GM08714 (cell line): Measurements from ENCODE around the gene TAF5.
"Not testable (repeated sequence)": the region's sequence is repeated elsewhere in the genome, so short reads cannot be mapped to it uniquely, and the experiment has no call there.

ENCODE experiments used
- H3K4me3 ChIP-seq: fragments of 200-500 bp; sonication (Bioruptor generic); 2 replicates; pipeline ENCODE4 v1.5.1; 2014; ENCODE audit warnings: mild to moderate bottlenecking, low read length, inconsistent platforms
- ZNF274 ChIP-seq: IDR thresholded peaks from 2 replicates; pipeline ENCODE4 v1.6.1; 2012; ENCODE audit warnings: mild to moderate bottlenecking, low read depth, low read length

TAF5 gene

DNA sequence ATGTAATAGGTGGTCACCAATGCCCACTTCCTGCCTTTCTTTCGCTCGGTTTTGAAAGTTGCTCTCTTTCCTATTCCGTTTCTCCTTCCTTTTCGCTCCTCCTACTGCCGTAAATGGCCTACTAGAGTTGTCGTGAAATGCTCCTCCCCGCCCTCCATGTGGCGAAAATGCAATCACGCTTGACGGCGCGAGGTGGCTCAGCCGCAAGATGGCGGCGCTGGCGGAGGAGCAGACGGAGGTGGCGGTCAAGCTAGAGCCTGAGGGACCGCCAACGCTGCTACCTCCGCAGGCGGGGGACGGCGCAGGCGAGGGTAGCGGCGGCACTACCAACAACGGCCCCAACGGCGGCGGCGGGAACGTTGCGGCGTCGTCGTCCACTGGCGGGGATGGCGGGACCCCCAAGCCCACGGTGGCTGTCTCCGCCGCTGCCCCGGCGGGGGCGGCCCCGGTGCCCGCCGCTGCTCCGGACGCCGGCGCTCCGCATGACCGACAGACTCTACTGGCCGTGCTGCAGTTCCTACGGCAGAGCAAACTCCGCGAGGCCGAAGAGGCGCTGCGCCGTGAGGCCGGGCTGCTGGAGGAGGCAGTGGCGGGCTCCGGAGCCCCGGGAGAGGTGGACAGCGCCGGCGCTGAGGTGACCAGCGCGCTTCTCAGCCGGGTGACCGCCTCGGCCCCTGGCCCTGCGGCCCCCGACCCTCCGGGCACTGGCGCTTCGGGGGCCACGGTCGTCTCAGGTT is at the start of gene TAF5:
Gene TAF5 (plus strand): TSS at position 195 of the 737 bp plus-strand sequence. CDS start 14 bp downstream, at position 209.
- TF ChIP-seq ZNF274, result no peak
- peak within 1 kb of the TSS; percentile 87 for H3K4me3 ChIP-seq

DNA sequence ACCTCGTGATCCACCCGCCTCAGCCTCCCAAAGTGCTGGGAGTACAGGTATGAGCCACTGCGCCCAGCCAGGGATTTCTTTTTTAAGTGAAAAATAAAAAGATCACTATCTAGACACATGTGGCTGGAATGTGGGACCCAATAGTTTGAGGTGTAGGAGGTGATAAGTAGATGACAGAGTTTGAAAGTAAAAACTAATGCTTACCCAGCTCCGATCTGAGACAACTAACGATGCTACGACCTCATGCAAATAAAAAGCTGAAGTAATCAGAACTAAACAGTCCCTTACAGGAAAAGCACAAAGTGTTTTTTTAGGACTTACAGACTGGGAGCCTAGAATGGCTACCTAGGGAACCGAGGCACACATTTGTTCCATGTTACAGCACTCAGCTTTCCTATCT is 39.9 kb upstream of the TAF5 start:
- TF ChIP-seq ZNF274, result no peak
- H3K4me3 ChIP-seq, result no peak overlapping the region

DNA sequence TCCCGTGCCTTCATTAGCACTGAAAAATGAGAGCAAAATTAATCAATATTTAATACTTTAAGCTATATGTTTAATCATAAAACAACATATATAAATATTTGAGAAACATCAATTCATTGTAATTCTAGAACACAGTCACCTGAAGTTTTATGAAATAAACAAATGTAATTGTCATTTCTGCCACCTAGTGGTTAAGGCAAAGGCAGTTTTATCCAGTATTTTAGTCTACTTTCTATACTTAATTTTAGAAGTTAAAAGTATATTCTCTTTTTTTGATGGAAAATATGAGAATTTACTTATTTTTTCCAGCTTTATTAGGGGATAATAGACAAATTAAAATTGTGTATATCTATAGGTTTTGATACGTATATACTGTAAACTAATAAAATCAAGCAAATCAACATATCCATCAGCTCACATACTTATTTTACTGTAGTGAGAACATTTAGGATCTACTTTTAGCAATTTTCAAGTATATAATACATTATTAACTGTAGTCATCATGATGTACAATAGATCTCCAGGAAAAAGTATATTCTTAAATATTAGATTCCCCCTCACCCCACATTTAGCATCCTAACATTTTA is 33.7 kb upstream of the TAF5 start:
- H3K4me3 ChIP-seq, result no peak overlapping the region
- TF ChIP-seq ZNF274, result no peak

DNA sequence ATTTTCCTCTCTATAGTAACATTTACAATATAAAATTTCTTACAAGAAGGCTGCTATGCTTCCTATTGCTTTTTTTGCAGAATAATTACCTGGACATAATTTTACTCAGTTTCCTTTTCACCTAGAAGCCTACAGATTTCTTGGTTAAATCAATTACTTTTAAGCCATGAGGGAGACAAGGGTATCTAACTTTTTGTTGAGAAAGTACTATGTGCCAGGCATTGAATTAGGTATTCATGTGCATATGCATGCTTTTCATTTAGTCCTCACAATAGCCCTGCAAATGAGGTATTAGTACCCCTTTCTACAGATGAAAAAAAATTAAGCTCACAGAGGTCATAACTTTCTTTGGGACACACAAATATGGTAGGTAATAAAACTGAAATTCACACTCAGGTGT is 33.2 kb upstream of the TAF5 start:
- H3K4me3 ChIP-seq, result no peak overlapping the region
- TF ChIP-seq ZNF274, result no peak

DNA sequence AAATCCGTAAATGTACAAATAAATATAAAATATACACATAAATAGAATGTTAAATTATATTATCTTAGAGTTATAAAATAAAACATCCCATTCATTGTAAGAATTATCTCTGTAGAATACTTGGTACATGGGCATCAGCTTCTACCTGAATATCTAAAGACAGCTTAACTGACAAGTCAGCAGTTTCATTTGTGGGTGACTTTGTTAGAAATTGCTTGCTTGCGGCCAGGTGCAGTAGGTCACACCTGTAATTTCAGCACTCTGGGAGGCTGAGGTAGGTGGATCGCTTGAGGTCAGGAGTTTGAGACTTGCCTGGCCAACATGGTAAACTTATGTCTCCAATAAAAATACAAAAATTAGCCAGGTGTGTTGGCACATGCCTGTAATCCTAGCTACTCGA is 31.4 kb upstream of the TAF5 start:
- no peak for TF ChIP-seq ZNF274

DNA sequence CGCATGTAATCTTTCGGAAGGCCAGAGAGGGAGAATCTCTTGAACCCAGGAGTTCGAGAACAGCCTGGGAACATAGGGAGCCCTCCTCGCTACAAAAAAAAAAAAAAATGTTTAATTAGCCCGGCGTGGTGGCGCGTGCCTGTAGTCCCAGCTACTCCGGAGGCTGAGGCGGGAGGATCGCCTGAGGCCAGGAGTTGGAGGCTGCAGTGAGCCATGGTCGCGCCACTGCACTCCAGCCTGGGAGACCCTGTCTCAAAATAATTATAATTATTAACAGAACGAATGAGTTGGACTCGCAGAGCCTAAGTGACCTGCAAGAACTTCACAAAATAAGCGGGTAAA is 17.6 kb upstream of the TAF5 start:
- no peak for TF ChIP-seq ZNF274
- H3K4me3 ChIP-seq, result peak overlapping the region; percentile 93

More for the DNA sequence above, 31.4 kb upstream of the TAF5 start:
- no peak overlapping the region for H3K4me3 ChIP-seq

DNA sequence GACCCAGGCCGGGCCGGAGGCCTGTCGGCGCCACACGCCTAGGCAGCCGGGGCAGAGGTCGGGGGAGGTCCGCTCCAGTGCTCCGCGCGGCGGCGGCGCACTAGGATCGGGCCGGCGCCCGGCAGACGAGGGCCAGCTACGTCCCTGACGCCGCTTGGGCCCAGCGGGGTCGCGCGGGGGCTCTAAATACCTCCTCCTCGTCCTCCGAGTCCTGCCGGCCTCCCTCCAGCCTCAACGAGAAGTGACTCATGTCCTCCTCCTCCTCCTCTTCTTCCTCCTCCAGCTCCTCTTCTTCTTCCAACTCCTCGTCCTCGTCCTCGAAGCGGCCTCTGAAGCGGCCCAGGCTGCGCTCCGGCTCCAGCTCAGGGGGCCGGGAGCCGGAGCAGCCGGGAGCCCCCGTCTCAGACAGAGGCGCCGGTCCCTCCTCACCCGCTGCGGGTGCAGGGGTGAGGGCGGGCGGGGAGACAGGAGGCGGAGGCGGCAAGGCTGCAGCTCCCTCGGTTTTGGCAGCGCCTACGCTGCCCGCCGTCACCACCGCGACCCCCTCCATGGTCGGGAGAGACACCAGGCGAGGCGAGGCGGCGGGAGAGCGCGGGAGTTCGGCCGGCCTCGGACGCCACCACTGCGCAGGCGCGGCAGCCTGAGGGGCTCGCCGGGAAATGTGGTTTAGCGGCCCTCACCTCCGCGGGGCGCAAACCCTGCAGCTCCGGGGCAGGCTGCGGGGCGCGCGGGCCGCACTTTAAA is 17.1 kb upstream of the TAF5 start, which contains the start of gene PCGF6:
Gene PCGF6 (minus strand): TSS at position 624 of the 744 bp plus-strand sequence. CDS start 74 bp downstream, at position 550.
- peak within 1 kb of the TSS; percentile 93 for H3K4me3 ChIP-seq
- no peak for TF ChIP-seq ZNF274

DNA sequence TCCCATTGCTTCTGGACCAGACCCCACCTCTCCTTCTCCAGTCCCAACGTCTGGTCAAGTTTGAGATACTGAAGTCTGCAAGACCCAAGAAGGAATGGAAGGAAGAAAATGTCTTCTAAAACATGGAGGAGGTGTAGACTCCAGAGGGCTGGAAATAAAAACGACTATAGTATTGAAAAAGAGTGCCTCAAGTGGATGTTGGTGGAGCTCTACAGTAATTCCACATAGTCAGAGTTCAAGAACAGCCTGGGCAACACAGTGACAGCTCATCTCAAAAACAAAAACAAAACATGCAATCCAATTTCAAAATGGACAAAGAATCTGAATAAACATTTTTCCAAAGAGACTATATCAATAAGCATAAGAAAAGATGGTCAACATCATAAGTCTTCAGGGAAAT is 14.5 kb upstream of the TAF5 start:
- H3K4me3 ChIP-seq, result no peak overlapping the region
- no peak for TF ChIP-seq ZNF274

DNA sequence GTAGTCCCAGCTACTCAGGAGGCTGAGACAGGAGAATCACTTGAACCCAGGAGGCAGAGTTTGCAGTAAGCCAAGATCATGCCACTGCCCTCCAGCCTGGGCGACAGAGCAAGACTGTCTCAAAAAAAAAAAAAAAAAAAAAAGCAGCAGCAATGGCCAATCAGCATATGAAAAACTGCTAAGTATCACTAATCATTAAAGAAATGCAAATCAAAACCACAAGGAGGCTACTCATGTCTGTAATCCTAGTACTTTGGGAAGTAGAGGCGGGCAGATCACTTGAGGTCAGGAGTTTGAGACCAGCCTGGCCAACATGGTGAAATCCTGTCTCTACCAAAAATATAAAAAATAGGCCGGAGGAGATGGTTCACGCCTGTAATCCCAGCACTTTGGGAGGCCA is 13.2 kb upstream of the TAF5 start:
- H3K4me3 ChIP-seq, result not testable (repeated sequence)

DNA sequence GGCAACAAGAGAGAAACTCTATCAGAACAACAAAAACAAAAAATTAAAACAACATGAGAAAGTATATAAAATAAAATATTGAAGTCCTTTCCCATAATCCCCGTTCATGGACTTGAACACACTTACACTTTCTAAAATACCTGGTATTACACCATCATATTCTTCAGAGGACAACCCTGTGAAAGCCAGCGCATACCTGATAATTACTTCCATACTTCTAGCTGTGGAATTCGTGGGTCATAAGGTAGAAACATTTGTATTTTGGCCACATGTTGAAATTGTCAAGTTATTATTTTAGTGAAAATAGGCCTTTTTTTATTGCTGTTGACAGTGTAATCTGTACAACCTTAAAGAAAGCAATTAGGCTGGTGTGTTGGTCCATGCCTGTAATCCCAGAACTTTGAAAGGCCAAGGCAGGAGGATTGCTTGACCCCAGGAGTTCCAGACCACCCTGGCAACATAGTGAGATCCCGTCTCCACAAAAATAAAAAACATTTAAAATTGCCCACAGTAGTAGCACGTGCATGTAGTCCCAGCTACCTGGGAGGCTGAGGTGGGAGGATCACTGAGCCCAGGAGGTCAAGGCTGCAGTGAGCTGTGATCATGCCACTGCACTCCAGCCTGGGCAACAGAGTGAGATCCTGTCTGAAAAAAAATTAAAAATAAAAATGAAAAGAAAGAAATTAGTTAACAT is 11.7 kb upstream of the TAF5 start:
- TF ChIP-seq ZNF274, result no peak
- H3K4me3 ChIP-seq, result no peak overlapping the region

DNA sequence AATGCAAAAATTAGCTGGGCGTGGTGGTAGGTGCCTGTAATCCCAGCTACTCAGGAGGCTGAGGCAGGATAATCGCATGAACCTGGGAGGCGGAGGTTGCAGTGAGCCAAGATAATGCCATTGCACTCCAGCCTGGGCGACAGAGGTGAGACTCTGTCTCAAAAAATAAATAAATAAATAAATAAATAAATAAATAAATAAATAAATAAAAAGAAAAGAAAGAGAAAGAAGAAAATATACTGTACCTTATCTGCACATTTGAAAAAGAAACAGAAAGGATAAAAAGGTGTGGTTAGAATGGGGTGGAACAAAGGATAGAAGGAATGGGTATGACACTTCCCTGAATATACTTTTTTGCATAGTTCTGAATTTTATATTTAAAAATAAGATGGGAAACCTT is 8.3 kb upstream of the TAF5 start:
- not testable (repeated sequence) for H3K4me3 ChIP-seq

DNA sequence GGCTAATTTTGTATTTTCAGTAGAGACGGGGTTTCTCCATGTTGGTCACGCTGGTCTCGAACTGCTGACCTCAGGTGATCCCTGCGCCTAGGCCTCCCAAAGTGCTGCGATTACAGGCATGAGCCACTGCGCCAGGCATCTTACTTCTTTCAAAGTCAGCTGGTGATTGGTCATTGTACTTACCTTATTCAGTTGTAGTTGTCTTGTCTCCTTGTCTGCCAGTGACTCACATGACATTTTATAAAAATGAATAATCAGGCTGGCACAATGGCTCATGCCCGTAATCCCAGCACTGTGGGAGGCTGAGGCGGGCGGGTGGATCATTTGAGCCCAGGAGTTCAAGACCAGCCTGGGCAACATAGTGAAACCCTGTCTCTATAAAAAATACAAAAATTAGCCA is 7.0 kb upstream of the TAF5 start:
- not testable (repeated sequence) for H3K4me3 ChIP-seq

DNA sequence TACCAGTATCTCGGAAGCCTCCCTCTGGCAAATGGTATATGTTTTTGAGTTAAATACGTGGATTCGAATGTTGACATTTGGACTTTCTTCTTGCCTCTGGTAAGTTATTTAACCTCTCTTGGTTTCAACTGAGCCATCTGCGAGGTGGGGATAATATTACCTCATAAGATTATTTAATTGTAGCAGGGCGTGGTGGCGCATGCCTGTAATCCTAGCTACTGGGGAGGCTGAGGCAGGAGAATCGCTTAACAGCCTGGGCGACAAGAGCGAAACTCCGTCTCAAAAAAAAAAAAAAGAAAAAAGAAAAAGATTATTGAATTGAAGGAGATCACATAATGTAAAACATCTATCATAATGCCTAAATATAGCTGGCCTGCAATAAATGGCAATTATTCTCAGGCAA is 396 bp upstream of the TAF5 start:
- H3K4me3 ChIP-seq, result peak overlapping the region; percentile 87
- no peak for TF ChIP-seq ZNF274

DNA sequence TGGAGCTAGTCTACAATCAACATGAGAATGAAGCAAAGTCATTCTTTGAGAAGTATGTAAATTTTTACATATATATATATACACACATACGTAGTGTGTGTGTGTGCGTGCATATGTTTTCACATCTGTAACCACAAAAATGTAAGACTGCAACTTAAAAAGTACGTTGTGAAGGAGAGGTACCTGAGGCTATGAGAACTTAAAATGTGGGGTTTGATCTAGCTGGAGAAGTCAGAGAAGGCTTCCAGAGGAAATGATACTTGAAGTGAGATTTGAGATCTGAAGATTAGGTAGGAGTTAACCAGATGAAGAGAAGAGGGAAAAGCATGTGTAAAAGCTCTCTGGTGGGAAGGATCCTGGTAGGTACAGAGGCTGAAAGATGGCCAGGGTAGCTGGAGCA is 5.8 kb downstream of the TAF5 start:
- H3K4me3 ChIP-seq, result no peak overlapping the region
- no peak for TF ChIP-seq ZNF274

DNA sequence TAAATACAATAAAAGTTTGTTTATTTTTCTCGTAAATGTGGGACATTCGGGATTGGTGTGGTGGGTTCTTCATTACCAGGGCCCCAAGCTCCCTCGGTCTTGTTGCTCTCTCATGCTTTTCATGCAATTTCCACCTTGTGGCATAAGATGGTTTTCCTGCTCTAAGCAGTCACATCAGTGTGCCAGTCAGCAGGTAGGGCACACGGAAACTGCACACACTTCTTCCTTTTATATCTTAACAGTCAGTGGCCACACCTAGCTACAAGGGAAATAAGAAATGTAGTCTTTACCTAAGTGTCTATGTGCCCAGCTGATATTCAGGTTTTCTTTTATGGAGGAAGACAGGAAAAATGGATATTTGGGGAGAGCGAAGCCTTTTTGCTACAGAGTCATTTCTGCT is 6.5 kb downstream of the TAF5 start:
- no peak for TF ChIP-seq ZNF274

More for the DNA sequence above, 6.5 kb downstream of the TAF5 start:
- no peak overlapping the region for H3K4me3 ChIP-seq
